Muscle of leg (tissue), 11 donors: ENCODE data around the gene CACNG8. TPM values are rescaled to one million over a fixed set of nuclear protein-coding genes. Genes with fewer than 3 reads are reported as not detected.

ENCODE experiments used
- DNase-seq: peaks from one replicate; pipeline ENCODE4 v3.0.0; 2013
- H3K27ac ChIP-seq: one replicate; pipeline ENCODE4 v1.5.1; 2013; ENCODE audit warnings: mild to moderate bottlenecking, low read length, control low read depth
- H3K27me3 ChIP-seq: one replicate; pipeline ENCODE4 v1.6.1; 2013; ENCODE audit warnings: low read length; ENCODE audit not compliant: control insufficient read depth, insufficient read depth
- H3K36me3 ChIP-seq: one replicate; pipeline ENCODE4 v1.6.1; 2013; ENCODE audit warnings: low read length; ENCODE audit not compliant: control insufficient read depth, insufficient read depth
- H3K4me1 ChIP-seq: one replicate; pipeline ENCODE4 v1.6.1; 2013; ENCODE audit warnings: low read length; ENCODE audit not compliant: control insufficient read depth, insufficient read depth
- H3K4me3 ChIP-seq: one replicate; pipeline ENCODE4 v1.5.1; 2013; ENCODE audit warnings: low read length, control low read depth
- H3K9me3 ChIP-seq: replicated peaks from 2 replicates; pipeline ENCODE4 v1.6.1; 2013; ENCODE audit warnings: low read depth, low read length; ENCODE audit not compliant: control insufficient read depth
- WGBS: methylation state at CpG from one replicate; pipeline ENCODE4 v1.1.5; 2013; ENCODE audit warnings: missing lambda C conversion rate; ENCODE audit not compliant: insufficient coverage; 5-methylcytosine and 5-hydroxymethylcytosine counted together
- polyA plus RNA-seq, 8 donors: library from polyadenylated mRNA; unstranded; fragments of 120-200 nt; gene quantifications; one replicate each; pipeline versions ENCODE4 v1.2.1 to v1.2.3, GENCODE V29; 2013; ENCODE audit warnings: inconsistent platforms in 1 of 8, low replicate concordance in 1 of 8; ENCODE audit not compliant: insufficient read length in 8 of 8, insufficient read depth in 1 of 8
- total RNA-seq: library from RNA; stranded (reverse); fragments of 120-200 nt; gene quantifications from one replicate; pipeline ENCODE4 v1.2.4, GENCODE V29; 2013

Gene CACNG8
- total and polyA plus RNA-seq, 9 donors = 0.09 to 1.1 (median 0.61) TPM

DNA sequence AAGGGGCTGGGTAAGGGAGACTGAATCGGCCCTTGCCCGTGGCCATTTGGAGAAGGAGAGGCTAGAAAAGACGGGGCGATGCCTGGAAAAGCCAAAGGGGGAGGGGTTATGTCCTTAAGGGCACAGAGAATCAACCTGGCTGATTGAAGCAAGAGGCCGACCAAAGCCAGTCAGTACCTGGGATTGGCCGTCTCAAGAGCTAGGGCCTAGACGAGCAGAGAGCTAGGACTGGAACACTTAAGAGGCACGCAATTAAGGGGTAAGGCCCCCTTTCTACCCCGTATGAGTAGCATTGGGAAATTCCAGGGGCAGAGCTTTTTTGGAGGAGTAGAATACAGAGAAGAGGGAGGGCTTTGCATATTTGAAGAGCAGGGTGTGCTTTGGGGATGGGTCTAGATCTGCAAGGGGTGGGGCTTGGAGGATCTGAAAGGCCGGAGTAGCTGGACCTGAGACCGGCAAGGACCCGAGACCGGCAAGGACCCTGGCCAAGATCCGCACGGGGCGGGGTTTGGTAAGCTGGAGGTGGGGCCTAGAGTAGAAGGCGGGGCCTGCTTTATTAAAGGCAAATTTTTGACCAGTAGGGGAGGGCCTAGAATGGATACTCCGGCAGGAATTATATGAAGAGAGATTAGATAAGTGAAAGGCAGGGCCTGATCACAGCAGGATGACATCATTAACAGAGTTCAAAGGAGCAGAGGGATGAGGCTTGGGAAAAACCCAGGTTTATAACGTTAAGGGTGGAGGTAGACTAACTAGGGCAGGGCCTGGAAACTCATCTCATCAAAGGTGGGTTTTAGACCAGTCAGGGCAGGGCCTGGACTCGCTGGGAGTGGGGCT is 18.0 kb downstream of the CACNG8 start:
- H3K9me3 ChIP-seq = no peaks in the 10 kb centered on the region
- peaks cover 66% of the 10 kb centered on the region for H3K27me3 ChIP-seq
- peak overlapping the region; percentile 29 for H3K4me3 ChIP-seq
- H3K36me3 ChIP-seq = no peaks in the 10 kb centered on the region
- no peak for DNase-seq
- 15% methylated on average over 17 of the region's 20 CpGs for WGBS
- H3K4me1 ChIP-seq = peaks cover 31% of the 10 kb centered on the region
- peak overlapping the region; percentile 67 for H3K27ac ChIP-seq

- WGBS = 51% methylated on average over 13 of the region's 13 CpGs
- Histone ChIP-seq H3K36me3 (no peaks in the 10 kb centered on the region), H3K4me3 (no peak overlapping the region), H3K27ac (peak overlapping the region; percentile 42), H3K27me3 (peaks cover 67% of the 10 kb centered on the region), H3K9me3 (no peaks in the 10 kb centered on the region), H3K4me1 (peaks cover 31% of the 10 kb centered on the region)
- DNase-seq = no peak
These were observed 18.7 kb downstream of the CACNG8 start for GRCh38 chr19:53981376-53981951.

GRCh38 chr19:53982001-53982451 is 19.3 kb downstream of the CACNG8 start:
- H3K4me3 ChIP-seq = peak overlapping the region; percentile 21
- H3K4me1 ChIP-seq = peaks cover 31% of the 10 kb centered on the region
- H3K27ac ChIP-seq = no peak overlapping the region
- no peak for DNase-seq
- no peaks in the 10 kb centered on the region for H3K9me3 ChIP-seq
- no peaks in the 10 kb centered on the region for H3K36me3 ChIP-seq
- 2% methylated on average over 61 of the region's 62 CpGs for WGBS
- H3K27me3 ChIP-seq = peaks cover 67% of the 10 kb centered on the region

- peaks cover 66% of the 10 kb centered on the region for H3K27me3 ChIP-seq
- no peaks in the 10 kb centered on the region for H3K9me3 ChIP-seq
- H3K27ac ChIP-seq = no peak overlapping the region
- H3K4me1 ChIP-seq = peaks cover 30% of the 10 kb centered on the region
- H3K36me3 ChIP-seq = no peaks in the 10 kb centered on the region
- no peak for DNase-seq
- H3K4me3 ChIP-seq = no peak overlapping the region
- WGBS = 1% methylated on average over 33 of the region's 61 CpGs
These were observed 19.9 kb downstream of the CACNG8 start for GRCh38 chr19:53982611-53983010.

DNA sequence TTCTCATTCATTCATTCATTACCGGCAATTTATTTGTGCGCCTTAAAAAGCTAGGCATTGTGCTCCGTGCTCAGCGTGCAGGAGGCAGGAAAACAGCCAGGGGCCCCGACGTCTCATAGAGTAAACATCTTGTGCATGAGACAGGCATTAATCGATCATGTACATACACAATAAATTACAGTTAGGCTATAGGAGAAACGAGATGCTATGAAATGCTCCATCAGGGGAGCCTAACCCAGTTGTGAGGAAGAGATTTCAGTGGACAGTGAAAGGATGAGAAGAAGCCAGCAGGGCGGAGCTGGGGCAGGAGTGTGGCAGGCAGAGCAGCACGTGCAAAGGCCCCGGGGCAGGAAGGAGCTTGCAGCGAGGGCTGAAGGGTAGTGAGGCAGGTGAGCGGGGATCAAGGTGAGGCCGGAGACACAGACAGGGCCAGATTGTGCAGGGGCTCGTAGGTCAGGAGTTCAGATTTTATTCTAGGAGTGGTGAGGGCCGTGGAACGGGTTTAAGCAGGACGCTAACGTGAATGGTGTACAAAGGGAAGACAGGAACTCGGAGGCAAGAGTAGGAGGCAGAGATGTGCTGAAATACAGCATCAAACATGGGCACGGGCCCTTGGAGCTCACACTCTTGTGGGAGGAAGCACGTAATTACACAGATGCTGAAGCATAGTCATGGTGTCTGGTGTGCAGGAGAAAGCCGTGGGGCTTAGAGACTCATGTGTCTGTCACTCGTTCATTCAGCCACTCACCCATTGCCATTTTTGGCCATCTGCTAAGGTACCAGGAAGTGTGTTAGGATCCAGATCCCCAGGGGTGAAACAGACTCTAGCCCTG is 20.9 kb downstream of the CACNG8 start:
- Histone ChIP-seq H3K4me1 (peaks cover 21% of the 10 kb centered on the region), H3K9me3 (no peaks in the 10 kb centered on the region), H3K4me3 (no peak overlapping the region), H3K27me3 (peaks cover 55% of the 10 kb centered on the region), H3K27ac (no peak overlapping the region), H3K36me3 (no peaks in the 10 kb centered on the region)
- WGBS = 80% methylated on average over 17 of the region's 24 CpGs
- DNase-seq = no peak

DNA sequence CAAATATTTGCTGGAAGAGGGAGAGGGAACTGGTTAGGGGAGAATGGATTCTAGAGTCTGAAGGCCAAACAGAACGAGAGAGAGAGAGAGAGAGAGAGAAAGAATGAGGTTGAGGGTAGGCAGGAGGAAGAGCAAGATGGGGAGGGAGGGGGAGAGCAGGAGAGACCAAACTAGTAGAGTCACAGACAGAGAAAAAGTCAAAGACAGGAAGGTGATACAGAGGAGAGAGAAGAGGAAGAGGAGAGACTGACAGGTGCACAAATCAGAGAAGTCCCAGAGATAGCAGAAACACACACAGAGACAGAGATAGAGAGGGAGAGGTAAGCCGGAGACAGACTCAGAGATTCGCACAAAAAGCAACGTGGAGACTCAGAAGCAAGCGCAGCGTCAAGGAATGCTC is 23.1 kb downstream of the CACNG8 start:
- no peak for DNase-seq
- H3K4me3 ChIP-seq = no peak overlapping the region
- H3K4me1 ChIP-seq = peaks cover 18% of the 10 kb centered on the region
- H3K27me3 ChIP-seq = peaks cover 38% of the 10 kb centered on the region
- H3K9me3 ChIP-seq = no peaks in the 10 kb centered on the region
- WGBS = 57% methylated on average over 3 of the region's 6 CpGs
- no peak overlapping the region for H3K27ac ChIP-seq
- H3K36me3 ChIP-seq = no peaks in the 10 kb centered on the region

GRCh38 chr19:53988981-53989380 is 26.2 kb downstream of the CACNG8 start:
- no peaks in the 10 kb centered on the region for H3K9me3 ChIP-seq
- DNase-seq = no peak
- 76% methylated on average over 6 of the region's 6 CpGs for WGBS
- no peaks in the 10 kb centered on the region for H3K36me3 ChIP-seq
- H3K4me1 ChIP-seq = peaks cover 26% of the 10 kb centered on the region
- no peak overlapping the region for H3K4me3 ChIP-seq
- H3K27me3 ChIP-seq = peaks cover 44% of the 10 kb centered on the region
- H3K27ac ChIP-seq = no peak overlapping the region

DNA sequence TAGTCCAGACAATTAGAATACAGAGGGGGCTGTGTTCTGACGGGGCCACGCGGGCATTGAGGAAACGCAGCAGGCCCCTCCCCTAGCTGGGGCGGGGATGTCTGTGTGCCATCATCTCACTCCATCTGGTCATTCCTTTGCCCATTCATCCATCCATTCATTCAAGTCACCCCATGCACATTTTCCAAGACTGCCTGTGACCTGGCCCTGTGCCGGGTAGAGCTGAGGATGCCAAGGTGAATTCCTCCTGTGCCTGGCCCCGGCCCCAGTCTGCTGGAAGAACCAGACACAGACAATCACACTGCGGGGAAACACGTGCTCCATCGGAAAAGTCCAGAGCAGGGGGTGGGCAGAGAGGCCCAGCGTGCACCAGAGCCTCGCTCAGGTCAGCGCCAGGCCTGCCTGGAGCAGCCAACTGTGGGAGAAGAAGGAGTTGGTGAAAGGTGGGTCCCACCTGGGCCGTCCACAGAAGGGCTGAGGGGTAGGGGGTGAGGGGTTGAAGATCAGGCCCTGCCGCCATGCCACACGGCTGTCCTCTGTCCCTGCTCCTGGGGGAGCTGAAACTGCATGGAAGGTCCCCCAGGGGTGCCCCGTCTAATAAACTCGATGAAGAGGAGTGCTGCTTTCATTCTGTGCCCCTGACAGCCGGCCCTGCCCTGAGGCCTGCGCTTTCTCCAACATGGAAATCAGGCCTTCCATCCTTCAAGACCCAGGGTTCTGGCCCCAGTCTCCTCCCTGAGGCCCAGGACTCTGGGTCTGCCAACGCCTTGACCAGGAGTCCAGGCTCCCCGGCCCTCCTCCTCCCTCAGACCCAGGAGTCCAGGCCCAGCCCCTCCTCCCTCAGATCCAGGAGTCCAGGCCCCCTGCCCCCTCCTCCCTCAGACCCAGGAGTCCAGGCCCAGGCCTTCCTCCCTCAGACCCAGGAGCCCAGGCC is 27.1 kb downstream of the CACNG8 start:
- H3K27ac ChIP-seq = peak overlapping the region; percentile 59
- no peak overlapping the region for H3K4me3 ChIP-seq
- peaks cover 26% of the 10 kb centered on the region for H3K4me1 ChIP-seq
- 41% methylated on average over 16 of the region's 22 CpGs for WGBS
- H3K36me3 ChIP-seq = no peaks in the 10 kb centered on the region
- H3K9me3 ChIP-seq = no peaks in the 10 kb centered on the region
- no peak for DNase-seq
- peaks cover 41% of the 10 kb centered on the region for H3K27me3 ChIP-seq

GRCh38 chr19:53991224-53992113 is 28.7 kb downstream of the CACNG8 start, which contains the start of gene CACNG6:
Gene CACNG6, plus strand, starts transcription at chr19:53991637. Its CDS starts 1,241 bp downstream, at chr19:53992878.
- peaks cover 26% of the 10 kb centered on the region for H3K4me1 ChIP-seq
- DNase-seq = peak; percentile 75
- 4% methylated on average over 35 of the region's 66 CpGs for WGBS
- H3K4me3 ChIP-seq = peak within 1 kb of the TSS; percentile 45
- no peaks in the 10 kb centered on the region for H3K9me3 ChIP-seq
- H3K27me3 ChIP-seq = peaks cover 43% of the 10 kb centered on the region
- H3K27ac ChIP-seq = peak within 1 kb of the TSS; percentile 84
- H3K36me3 ChIP-seq = no peaks in the 10 kb centered on the region
